KMS-11 (cell line): ENCODE measurements around the gene THRAP3.
A peak's percentile ranks its signal among the peaks of the same experiment; 100 is the strongest.

ENCODE experiments used
- H2AFZ ChIP-seq: fragments of 200-600 bp; sonication (generic); 2 replicates; pipeline ENCODE4 v1.6.1; 2016; ENCODE audit warnings: antibody characterized with exemption, mixed run types, low read depth
- H3K27ac ChIP-seq: fragments of 200-600 bp; sonication (generic); 2 replicates; pipeline ENCODE4 v1.6.1; 2016; ENCODE audit warnings: mild to moderate bottlenecking, mixed run types
- H3K27me3 ChIP-seq: fragments of 200-600 bp; sonication (generic); 2 replicates; pipeline ENCODE4 v1.6.1; 2017; ENCODE audit warnings: mild to moderate bottlenecking, low read depth, mixed run types, moderate library complexity; ENCODE audit not compliant: insufficient read depth
- H3K36me3 ChIP-seq: fragments of 200-600 bp; sonication (generic); 2 replicates; pipeline ENCODE4 v1.6.1; 2017; ENCODE audit warnings: mild to moderate bottlenecking, mixed run types; ENCODE audit not compliant: insufficient read depth
- H3K4me1 ChIP-seq: fragments of 200-600 bp; sonication (generic); 2 replicates; pipeline ENCODE4 v1.6.1; 2016; ENCODE audit warnings: mild to moderate bottlenecking, low read depth, mixed run types; ENCODE audit not compliant: poor library complexity, severe bottlenecking
- H3K4me2 ChIP-seq: fragments of 200-600 bp; sonication (generic); 2 replicates; pipeline ENCODE4 v1.7.0; 2016; ENCODE audit warnings: mild to moderate bottlenecking, mixed run types
- H3K4me3 ChIP-seq: fragments of 200-600 bp; sonication (generic); IDR thresholded peaks from 2 replicates; pipeline ENCODE4 v1.6.1; 2017; ENCODE audit warnings: low read depth, low read length, mixed read lengths; ENCODE audit not compliant: insufficient read depth
- H3K79me2 ChIP-seq: fragments of 200-600 bp; sonication (generic); 2 replicates; pipeline ENCODE4 v1.6.1; 2016; ENCODE audit warnings: low read depth, mixed run types; ENCODE audit not compliant: insufficient read depth
- H3K9ac ChIP-seq: fragments of 200-600 bp; sonication (generic); 2 replicates; pipeline ENCODE4 v1.6.1; 2016; ENCODE audit warnings: mild to moderate bottlenecking, mixed run types
- H4K20me1 ChIP-seq: fragments of 200-600 bp; sonication (generic); 2 replicates; pipeline ENCODE4 v1.6.1; 2016; ENCODE audit warnings: mild to moderate bottlenecking, mixed run types; ENCODE audit not compliant: insufficient read depth
- CTCF ChIP-seq: fragments of 200-600 bp; sonication (generic); conservative IDR thresholded peaks from 2 replicates; pipeline ENCODE4 v1.6.1; 2017; ENCODE audit warnings: low read depth, mild to moderate bottlenecking, antibody characterized with exemption, low read length, moderate library complexity, mixed read lengths

The THRAP3 gene

GRCh38 chr1:36339215-36339614, 115.0 kb downstream of the THRAP3 start:
- no peak overlapping the region for H3K4me3 ChIP-seq
- no peak overlapping the region for H2AFZ ChIP-seq
- TF ChIP-seq CTCF = no peak
- no peak overlapping the region for H3K27ac ChIP-seq
- no peaks in the 10 kb centered on the region for H4K20me1 ChIP-seq
- no peak overlapping the region for H3K4me2 ChIP-seq
- H3K79me2 ChIP-seq = no peaks in the 10 kb centered on the region
- no peak overlapping the region for H3K9ac ChIP-seq
- no peaks in the 10 kb centered on the region for H3K4me1 ChIP-seq
- H3K27me3 ChIP-seq = no peaks in the 10 kb centered on the region
- H3K36me3 ChIP-seq = no peaks in the 10 kb centered on the region

GRCh38 chr1:36339615-36340014, 115.4 kb downstream of the THRAP3 start:
- no peaks in the 10 kb centered on the region for H3K4me1 ChIP-seq
- no peak overlapping the region for H3K9ac ChIP-seq

GRCh38 chr1:36341626-36342320, 117.5 kb downstream of the THRAP3 start:
- Histone ChIP-seq H3K9ac (no peak overlapping the region), H3K27ac (no peak overlapping the region), H3K4me3 (no peak overlapping the region), H3K4me1 (no peaks in the 10 kb centered on the region), H2AFZ (no peak overlapping the region), H4K20me1 (no peaks in the 10 kb centered on the region), H3K27me3 (no peaks in the 10 kb centered on the region), H3K4me2 (no peak overlapping the region), H3K36me3 (no peaks in the 10 kb centered on the region), H3K79me2 (no peaks in the 10 kb centered on the region)
- no peak for TF ChIP-seq CTCF

More at GRCh38 chr1:36339615-36340014, 115.4 kb downstream of the THRAP3 start:
- H3K27me3 ChIP-seq = no peaks in the 10 kb centered on the region
- H3K4me2 ChIP-seq = no peak overlapping the region
- H3K36me3 ChIP-seq = no peaks in the 10 kb centered on the region
- TF ChIP-seq CTCF = no peak
- H2AFZ ChIP-seq = no peak overlapping the region
- H3K79me2 ChIP-seq = no peaks in the 10 kb centered on the region
- no peaks in the 10 kb centered on the region for H4K20me1 ChIP-seq
- no peak overlapping the region for H3K27ac ChIP-seq
- no peak overlapping the region for H3K4me3 ChIP-seq

- H3K79me2 ChIP-seq = no peaks in the 10 kb centered on the region
- H3K4me2 ChIP-seq = no peak overlapping the region
- peak; percentile 68 for TF ChIP-seq CTCF
- no peak overlapping the region for H2AFZ ChIP-seq
- H3K36me3 ChIP-seq = no peaks in the 10 kb centered on the region
- no peaks in the 10 kb centered on the region for H3K27me3 ChIP-seq
- no peak overlapping the region for H3K9ac ChIP-seq
- H3K4me3 ChIP-seq = no peak overlapping the region
- H4K20me1 ChIP-seq = no peaks in the 10 kb centered on the region
- no peak overlapping the region for H3K27ac ChIP-seq
- no peaks in the 10 kb centered on the region for H3K4me1 ChIP-seq
These were observed 118.4 kb downstream of the THRAP3 start for GRCh38 chr1:36342426-36343185.
